Memory B cell (primary cell): ENCODE data around the gene EXOC6.
"Not testable (repeated sequence)": the region's sequence is repeated elsewhere in the genome, so short reads cannot be mapped to it uniquely, and the experiment has no call there.

Source experiments
- ATAC-seq: fragments of 150-1000 bp; cut with Tn5 transposase; 2 replicates; pipeline ENCODE4 v1.10.0; 2021; ENCODE audit warnings: low read depth, mild to moderate bottlenecking, moderate library complexity
- DNase-seq, 2 donors: peaks; one replicate each; pipeline ENCODE4 v3.0.0; 2022; ENCODE audit warnings: low spot score in 2 of 2
- H3K27ac Mint-ChIP-seq: one replicate; pipeline ENCODE4 v1.8.0; 2022; ENCODE audit warnings: mild to moderate bottlenecking, moderate library complexity, mixed read lengths
- H3K27me3 Mint-ChIP-seq: one replicate; pipeline ENCODE4 v1.8.0; 2022; ENCODE audit warnings: mixed read lengths
- H3K36me3 Mint-ChIP-seq: one replicate; pipeline ENCODE4 v1.8.0; 2022; ENCODE audit warnings: mild to moderate bottlenecking, mixed read lengths
- H3K4me1 Mint-ChIP-seq: one replicate; pipeline ENCODE4 v1.8.0; 2022; ENCODE audit warnings: mixed read lengths
- H3K4me3 Mint-ChIP-seq: one replicate; pipeline ENCODE4 v1.8.0; 2022; ENCODE audit warnings: mild to moderate bottlenecking, moderate library complexity, mixed read lengths
- H3K9me3 Mint-ChIP-seq: one replicate; pipeline ENCODE4 v1.8.0; 2022; ENCODE audit warnings: mixed read lengths

The EXOC6 gene

DNA sequence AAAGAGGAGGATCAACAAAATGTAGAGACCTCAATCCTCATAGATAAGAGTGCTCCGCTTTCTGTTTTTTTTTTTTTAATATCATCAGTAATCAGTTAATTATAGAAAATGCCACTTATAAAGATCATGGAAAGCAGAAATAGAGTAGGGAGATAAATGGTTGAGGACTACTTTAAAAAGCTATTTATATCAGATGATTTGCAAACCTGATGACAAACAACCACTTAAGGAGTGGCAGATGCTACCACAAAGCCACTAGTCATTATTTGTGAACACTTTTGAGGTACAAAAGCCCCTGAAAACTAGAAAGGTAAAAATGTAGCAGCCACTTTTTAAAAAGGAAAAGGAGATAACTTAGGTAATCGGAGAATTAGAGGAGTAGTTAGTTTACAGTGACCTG, 113.3 kb downstream of the EXOC6 start:
- Mint-ChIP-seq H3K9me3 (no peaks in the 10 kb centered on the region), H3K4me3 (no peak overlapping the region), H3K27me3 (no peaks in the 10 kb centered on the region), H3K36me3 (peaks cover 13% of the 10 kb centered on the region), H3K27ac (no peak overlapping the region), H3K4me1 (peaks cover 4% of the 10 kb centered on the region)
- DNase-seq: no peak
- ATAC-seq: no peak

DNA sequence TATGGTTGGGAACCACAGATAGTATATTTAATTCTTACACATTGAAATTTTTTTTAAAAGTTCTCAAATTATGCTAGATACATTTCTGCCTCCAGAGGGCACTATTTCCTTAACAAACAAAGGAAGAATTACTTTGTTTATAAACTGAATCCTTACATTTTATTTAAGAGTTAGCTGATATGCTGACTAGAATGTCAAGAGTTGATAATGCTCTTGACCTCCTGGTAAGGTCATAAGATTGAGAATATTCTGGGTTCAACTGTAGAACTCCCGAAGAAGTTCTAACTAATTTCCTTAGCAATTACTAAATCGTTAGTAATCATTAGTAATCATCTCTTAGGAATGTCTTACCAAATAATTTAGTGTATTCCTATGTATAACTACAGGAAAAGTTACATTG, 117.0 kb downstream of the EXOC6 start:
- no peak overlapping the region for H3K4me3 Mint-ChIP-seq
- ATAC-seq (no peak), DNase-seq (peak in 1 of 2 donors; percentile 7)
- H3K27me3 Mint-ChIP-seq: no peaks in the 10 kb centered on the region
- no peaks in the 10 kb centered on the region for H3K9me3 Mint-ChIP-seq
- no peak overlapping the region for H3K27ac Mint-ChIP-seq
- H3K36me3 Mint-ChIP-seq: peaks cover 5% of the 10 kb centered on the region
- H3K4me1 Mint-ChIP-seq: peaks cover 4% of the 10 kb centered on the region

DNA sequence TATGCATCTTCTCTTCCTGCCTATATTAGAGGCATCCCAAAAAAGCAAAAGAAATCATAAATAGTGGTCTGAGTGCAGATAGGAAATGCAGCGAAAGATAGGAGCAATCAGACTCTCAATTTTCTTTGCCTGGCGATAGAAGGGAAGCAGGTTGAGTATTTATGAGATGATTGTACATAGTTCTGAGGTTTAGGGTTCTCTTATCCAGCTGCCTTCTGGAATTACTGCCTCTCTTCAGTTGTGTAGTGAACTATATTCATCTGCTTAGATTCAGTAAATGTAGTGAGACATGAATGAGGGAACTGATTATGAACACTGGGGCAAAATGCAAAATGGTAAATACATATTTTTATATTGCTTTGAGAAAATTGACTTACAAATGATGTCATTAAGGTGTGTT, 119.3 kb downstream of the EXOC6 start:
- ATAC-seq (no peak), DNase-seq (no peak)
- Mint-ChIP-seq H3K9me3 (peaks cover 4% of the 10 kb centered on the region), H3K27ac (no peak overlapping the region), H3K27me3 (no peaks in the 10 kb centered on the region), H3K4me1 (peaks cover 3% of the 10 kb centered on the region), H3K36me3 (peaks cover 20% of the 10 kb centered on the region), H3K4me3 (no peak overlapping the region)

DNA sequence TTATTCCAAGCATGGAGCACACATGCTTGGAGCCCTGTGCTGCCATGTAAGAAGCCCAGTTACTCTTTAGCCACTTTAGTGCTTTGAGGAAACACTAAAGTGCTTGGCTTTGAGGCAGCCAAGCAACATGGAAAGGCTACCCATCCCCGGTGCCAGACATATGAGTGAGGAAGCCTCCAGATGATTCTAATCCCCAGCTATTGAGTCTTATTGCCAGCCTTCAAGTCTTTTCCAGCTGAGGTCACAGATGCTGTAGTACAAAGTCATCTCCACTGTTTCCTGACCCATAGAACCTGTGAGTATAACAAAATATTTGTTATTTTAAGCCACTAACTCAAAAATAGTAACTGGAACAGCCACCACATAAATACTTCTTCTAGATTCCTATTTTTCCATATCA, 120.8 kb downstream of the EXOC6 start:
- Mint-ChIP-seq H3K27me3 (no peaks in the 10 kb centered on the region), H3K4me3 (no peak overlapping the region), H3K27ac (no peak overlapping the region), H3K36me3 (peaks cover 29% of the 10 kb centered on the region), H3K4me1 (no peaks in the 10 kb centered on the region), H3K9me3 (peaks cover 4% of the 10 kb centered on the region)
- ATAC-seq: no peak
- no peak for DNase-seq

DNA sequence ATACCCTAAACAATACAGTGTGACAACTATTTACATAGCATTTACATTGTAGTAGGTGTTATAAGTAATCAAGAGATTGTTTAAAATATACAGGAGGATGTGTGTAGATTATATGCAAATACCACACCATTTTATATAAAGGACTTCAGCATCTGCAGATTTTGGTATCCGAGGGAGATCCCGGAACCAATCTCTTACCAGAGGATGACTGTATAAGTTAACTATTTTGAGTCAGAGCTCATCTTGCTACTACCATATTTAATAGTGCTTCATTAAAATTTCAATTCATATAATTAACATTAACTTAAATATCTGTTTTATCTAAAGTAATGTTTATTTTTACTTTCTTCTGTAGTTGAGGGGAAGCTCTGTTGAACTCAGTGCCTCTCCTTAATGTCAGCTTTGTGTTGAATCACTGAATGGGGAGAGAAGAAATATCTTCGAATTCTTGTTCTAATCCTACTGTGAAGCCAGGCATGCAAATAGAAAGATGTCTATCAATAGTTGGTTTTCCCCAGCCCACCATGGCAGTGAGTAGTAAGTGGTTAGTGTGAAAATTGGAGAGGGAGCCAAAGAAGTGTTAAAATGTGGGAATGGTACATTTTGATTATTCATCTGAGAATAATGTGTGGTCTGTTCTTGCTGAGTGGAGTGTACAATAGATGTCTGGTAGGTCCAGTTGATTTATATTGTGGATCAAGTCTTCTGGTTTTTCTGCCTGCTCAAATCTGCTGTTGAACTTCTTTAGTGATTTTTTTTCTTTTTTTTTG, 122.2 kb downstream of the EXOC6 start:
- ATAC-seq (no peak), DNase-seq (no peak)
- Mint-ChIP-seq H3K27ac (no peak overlapping the region), H3K27me3 (no peaks in the 10 kb centered on the region), H3K9me3 (peaks cover 5% of the 10 kb centered on the region), H3K4me3 (no peak overlapping the region), H3K4me1 (no peaks in the 10 kb centered on the region), H3K36me3 (peaks cover 32% of the 10 kb centered on the region)

DNA sequence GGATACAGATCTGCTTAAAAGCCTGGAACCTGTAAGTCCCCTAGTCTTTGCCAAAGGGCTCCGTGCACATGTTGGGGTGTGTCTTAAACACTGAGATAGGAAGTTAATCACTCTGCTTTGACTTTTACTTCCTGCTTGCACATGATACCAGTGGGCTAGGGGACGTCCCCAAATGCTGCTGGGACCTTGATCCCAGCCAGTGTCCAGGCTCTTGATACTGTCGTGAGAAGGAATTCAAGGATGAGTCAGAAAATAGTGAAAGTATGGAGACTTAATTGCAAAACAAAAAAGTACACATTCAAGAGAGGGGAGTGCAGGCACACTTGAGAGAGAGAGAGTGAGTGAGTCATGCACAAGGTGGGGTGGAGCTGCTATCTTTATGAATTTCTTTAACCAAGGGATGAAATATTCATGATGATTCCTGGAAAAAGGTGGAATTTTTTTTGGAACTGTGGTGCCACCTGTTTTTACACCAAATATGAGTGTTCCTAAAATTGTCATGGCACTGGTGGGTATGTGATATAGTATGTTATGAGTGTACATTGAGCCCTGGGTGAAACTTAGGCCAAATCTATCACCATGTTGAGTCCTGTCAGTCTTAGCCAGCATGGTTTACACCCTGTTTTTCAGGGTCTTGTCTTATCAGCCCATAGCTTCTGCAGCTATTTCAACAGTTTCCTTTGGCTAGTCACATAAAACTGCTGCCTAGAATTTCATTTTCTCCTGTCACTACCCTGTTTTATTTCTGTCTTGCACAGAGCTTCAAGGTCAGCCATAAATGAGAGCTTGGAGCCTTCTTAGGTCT, 123.9 kb downstream of the EXOC6 start:
- H3K27me3 Mint-ChIP-seq: no peaks in the 10 kb centered on the region
- peaks cover 30% of the 10 kb centered on the region for H3K36me3 Mint-ChIP-seq
- no peak overlapping the region for H3K27ac Mint-ChIP-seq
- DNase-seq (no peak), ATAC-seq (no peak)
- H3K9me3 Mint-ChIP-seq: peaks cover 5% of the 10 kb centered on the region
- H3K4me1 Mint-ChIP-seq: no peaks in the 10 kb centered on the region
- H3K4me3 Mint-ChIP-seq: no peak overlapping the region

DNA sequence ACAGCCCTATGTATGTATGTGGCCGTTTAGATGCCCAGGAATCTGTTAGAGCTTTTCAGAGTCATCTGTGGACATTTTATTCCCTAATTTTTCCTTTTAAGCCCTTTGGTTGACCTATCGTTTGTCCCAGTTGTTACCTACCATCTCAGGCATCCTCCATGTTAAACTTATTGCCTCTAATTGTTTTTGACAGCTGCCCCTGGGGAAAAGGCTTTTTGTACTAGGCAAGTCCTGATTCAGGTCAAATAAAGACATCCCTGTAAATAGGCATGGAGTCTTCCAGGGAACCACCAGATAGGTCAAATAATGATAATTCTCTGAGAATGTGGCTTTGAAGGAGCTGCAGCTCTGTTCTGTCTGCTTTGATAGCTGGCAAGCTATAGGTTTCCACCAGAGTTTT, 124.6 kb downstream of the EXOC6 start:
- H3K9me3 Mint-ChIP-seq: peaks cover 5% of the 10 kb centered on the region
- no peaks in the 10 kb centered on the region for H3K27me3 Mint-ChIP-seq
- H3K36me3 Mint-ChIP-seq: peaks cover 30% of the 10 kb centered on the region
- H3K4me3 Mint-ChIP-seq: no peak overlapping the region
- no peaks in the 10 kb centered on the region for H3K4me1 Mint-ChIP-seq
- H3K27ac Mint-ChIP-seq: no peak overlapping the region
- ATAC-seq: no peak
- DNase-seq: no peak

DNA sequence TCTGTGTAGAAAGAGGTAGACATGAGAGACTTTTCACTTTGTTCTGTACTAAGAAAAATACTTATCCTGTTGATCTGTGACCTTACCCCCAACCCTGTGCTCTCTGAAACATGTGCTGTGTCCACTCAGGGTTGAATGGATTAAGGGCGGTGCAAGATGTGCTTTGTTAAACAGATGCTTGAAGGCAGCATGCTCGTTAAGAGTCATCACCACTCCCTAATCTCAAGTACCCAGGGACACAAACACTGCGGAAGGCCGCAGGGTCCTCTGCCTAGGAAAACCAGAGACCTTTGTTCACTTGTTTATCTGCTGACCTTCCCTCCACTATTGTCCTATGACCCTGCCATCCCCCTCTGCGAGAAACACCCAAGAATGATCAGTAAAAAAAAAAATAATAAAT, 128.0 kb downstream of the EXOC6 start:
- not testable (repeated sequence) for H3K9me3 Mint-ChIP-seq, H3K4me3 Mint-ChIP-seq

DNA sequence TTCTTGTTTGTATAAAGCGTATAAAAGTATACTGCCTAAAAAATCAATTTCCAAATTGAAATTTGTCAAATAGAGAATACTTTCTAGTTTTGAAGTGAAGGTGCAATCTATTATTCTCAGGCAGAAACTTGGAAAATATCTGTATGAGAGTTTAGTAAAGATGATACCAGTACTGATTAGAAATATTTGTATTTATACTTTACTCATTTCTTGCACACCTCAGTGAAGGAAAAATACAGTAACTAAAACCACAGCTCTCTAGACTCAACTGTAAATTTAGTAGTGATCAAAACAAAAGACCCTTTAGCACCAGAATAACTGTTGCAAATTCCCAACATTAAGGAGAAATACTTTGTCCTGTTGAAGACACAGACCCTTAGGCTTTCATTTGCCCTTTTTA, 140.9 kb downstream of the EXOC6 start:
- no peak overlapping the region for H3K27ac Mint-ChIP-seq
- H3K9me3 Mint-ChIP-seq: no peaks in the 10 kb centered on the region
- H3K36me3 Mint-ChIP-seq: peaks cover 11% of the 10 kb centered on the region
- ATAC-seq (no peak), DNase-seq (no peak)
- H3K4me3 Mint-ChIP-seq: no peak overlapping the region
- no peaks in the 10 kb centered on the region for H3K27me3 Mint-ChIP-seq
- H3K4me1 Mint-ChIP-seq: no peaks in the 10 kb centered on the region

More for the DNA sequence above, 128.0 kb downstream of the EXOC6 start:
- H3K36me3 Mint-ChIP-seq: peaks cover 22% of the 10 kb centered on the region
- H3K27me3 Mint-ChIP-seq, DNase-seq, ATAC-seq, H3K27ac Mint-ChIP-seq, H3K4me1 Mint-ChIP-seq: not testable (repeated sequence)

DNA sequence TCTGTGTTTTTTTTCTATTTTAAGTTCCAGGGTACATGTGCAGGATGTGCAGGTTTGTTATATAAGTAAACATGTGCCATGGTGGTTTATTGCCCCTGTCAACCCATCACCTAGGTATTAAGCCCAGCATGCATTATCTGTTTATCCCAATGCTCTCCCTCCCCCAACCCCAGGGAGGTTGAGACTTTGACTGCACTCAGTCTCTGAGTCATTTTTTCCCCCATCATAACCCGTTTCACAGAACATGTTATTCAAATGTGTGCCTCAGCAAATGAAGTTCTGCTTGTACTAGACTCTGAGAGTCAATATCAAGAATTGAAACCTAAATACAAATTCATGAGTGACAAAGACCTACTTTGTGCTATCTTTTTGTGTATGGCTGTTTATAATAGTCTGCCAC, 142.3 kb downstream of the EXOC6 start:
- H3K4me1 Mint-ChIP-seq: no peaks in the 10 kb centered on the region
- no peaks in the 10 kb centered on the region for H3K27me3 Mint-ChIP-seq
- H3K36me3 Mint-ChIP-seq: peaks cover 5% of the 10 kb centered on the region
- ATAC-seq: no peak
- no peak for DNase-seq
- no peaks in the 10 kb centered on the region for H3K9me3 Mint-ChIP-seq
- H3K27ac Mint-ChIP-seq: no peak overlapping the region
- H3K4me3 Mint-ChIP-seq: no peak overlapping the region

DNA sequence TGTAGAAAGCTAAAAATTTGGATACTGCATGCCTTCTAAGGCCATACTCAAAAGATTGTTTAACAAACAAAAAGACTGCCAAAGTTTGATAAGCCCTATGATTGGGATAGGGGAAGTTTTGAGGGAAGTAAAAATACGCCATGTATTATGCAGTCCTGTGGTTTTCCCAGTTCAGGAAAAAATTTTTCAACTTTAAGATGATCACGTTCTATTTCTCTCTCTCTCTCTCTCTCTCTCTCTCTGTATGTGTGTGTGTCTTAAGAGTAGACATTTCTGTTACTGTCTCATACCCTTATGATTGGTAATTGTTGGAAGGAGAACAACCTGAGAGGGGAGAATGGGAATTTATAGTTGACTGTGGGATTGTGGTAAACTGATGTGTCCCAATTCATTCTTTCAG, 143.2 kb downstream of the EXOC6 start:
- no peak for ATAC-seq
- Mint-ChIP-seq H3K4me3 (no peak overlapping the region), H3K36me3 (peaks cover 5% of the 10 kb centered on the region), H3K27me3 (no peaks in the 10 kb centered on the region), H3K9me3 (no peaks in the 10 kb centered on the region), H3K4me1 (no peaks in the 10 kb centered on the region), H3K27ac (no peak overlapping the region)
- no peak for DNase-seq

DNA sequence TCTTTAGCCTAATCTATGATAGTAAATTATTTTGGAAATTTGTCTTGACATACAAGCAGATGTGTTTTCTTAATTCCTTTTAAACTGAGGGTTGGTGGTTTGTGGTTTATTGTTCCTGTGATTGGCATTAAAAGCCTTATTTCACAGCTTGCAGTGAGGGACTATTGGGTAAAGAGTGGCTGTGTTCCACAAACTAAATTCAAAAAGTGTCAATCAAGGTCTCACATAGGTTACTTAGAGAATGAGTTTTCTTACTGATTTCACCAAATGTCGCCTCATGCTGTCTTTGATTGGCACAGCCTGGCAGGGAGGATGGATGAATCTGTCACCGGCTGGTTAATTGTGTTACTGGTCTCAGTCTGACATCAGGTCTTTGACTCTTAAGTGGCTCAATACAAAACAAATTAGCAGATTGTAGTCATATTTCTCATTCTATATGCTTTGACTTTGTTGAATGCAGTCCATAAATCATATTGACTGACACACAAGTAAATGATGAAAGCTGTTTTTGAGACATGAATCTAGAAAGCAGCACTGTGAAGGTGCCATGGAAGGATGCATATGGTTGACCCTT, 145.5 kb downstream of the EXOC6 start:
- no peaks in the 10 kb centered on the region for H3K4me1 Mint-ChIP-seq
- peaks cover 2% of the 10 kb centered on the region for H3K36me3 Mint-ChIP-seq
- DNase-seq (no peak), ATAC-seq (no peak)
- H3K27ac Mint-ChIP-seq: no peak overlapping the region
- H3K9me3 Mint-ChIP-seq: no peaks in the 10 kb centered on the region
- no peaks in the 10 kb centered on the region for H3K27me3 Mint-ChIP-seq
- H3K4me3 Mint-ChIP-seq: no peak overlapping the region

DNA sequence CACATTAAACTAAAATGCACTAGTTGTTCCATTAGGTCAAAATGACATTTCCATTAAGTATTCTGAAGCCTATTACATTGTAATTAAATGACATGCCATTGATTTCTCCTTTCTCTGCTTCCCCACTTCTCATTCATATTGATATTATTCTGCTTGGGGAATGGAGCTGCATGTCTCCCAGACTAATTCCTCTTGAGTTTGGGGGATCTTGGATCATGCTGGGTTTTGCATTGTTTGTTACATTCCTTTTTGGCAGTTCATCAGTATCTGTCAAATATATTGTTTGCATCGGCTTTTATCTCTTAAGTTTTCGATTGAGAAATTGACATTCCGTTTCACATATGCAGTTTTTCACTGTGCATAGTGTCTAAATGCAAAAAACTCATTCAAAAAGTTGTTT, 147.2 kb downstream of the EXOC6 start:
- Mint-ChIP-seq H3K9me3 (no peaks in the 10 kb centered on the region), H3K27ac (no peak overlapping the region), H3K4me1 (no peaks in the 10 kb centered on the region), H3K4me3 (no peak overlapping the region), H3K27me3 (no peaks in the 10 kb centered on the region), H3K36me3 (no peaks in the 10 kb centered on the region)
- DNase-seq: no peak
- ATAC-seq: no peak

DNA sequence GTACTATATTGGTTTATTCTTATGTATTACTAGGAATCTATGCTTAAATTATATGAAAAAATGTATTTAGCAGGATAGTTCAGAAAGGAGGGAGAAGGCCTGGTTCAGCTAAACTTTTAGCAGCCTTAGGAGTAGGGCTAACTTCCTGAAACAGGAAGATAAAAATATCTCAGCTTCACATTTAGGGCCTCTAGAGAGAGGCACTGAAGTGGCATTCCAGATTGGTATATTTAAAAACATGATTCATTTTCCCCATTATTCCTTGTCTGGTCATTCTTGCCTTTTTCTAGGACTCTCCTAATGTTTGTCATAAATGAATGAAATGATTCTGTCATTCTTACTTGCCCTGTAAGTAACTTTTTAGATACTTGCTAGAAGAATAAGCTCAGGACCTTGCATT, 149.3 kb downstream of the EXOC6 start:
- Mint-ChIP-seq H3K4me1 (no peaks in the 10 kb centered on the region), H3K4me3 (no peak overlapping the region), H3K9me3 (no peaks in the 10 kb centered on the region), H3K27ac (no peak overlapping the region), H3K27me3 (no peaks in the 10 kb centered on the region), H3K36me3 (no peaks in the 10 kb centered on the region)
- DNase-seq: no peak
- ATAC-seq: no peak
